Mammary epithelial cell (primary cell): ENCODE data around the gene LONRF2.

Source experiments
- CTCF ChIP-seq, 2 donors: IDR thresholded peaks in 1 of 2; conservative IDR thresholded peaks in 1 of 2; 2 replicates each; pipeline ENCODE4 v1.5.1; 2011 to 2012; ENCODE audit warnings: inconsistent platforms in 2 of 2, low read length in 2 of 2, mild to moderate bottlenecking in 2 of 2, control low read depth in 1 of 2, low read depth in 1 of 2; ENCODE audit not compliant: insufficient read depth in 1 of 2; ENCODE audit errors: extremely low read depth in 1 of 2
- EZH2 ChIP-seq: IDR thresholded peaks from 2 replicates; pipeline ENCODE4 v1.6.1; 2012; ENCODE audit warnings: low read length, inconsistent platforms, borderline replicate concordance

- TF ChIP-seq CTCF (conservative IDR thresholded peaks at IDR 0.05 in 1 of 2, IDR thresholded peaks at IDR 0.05 in 1 of 2; ENCODE audit: extremely low read depth in 1 of 2, insufficient read depth in 1 of 2, low read depth in 1 of 2, low read length in 2 of 2): no peak
- TF ChIP-seq EZH2: no peak
Measured at GRCh38 chr2:100248044-100248330, 74.3 kb downstream of the LONRF2 start.
